HUES64 (cell line): ENCODE data around the gene SLITRK3.
"Not testable (repeated sequence)": the region's sequence is repeated elsewhere in the genome, so short reads cannot be mapped to it uniquely, and the experiment has no call there.

Source experiments
- H3K27ac ChIP-seq: 2 replicates; pipeline ENCODE4 v1.7.0; 2013; ENCODE audit warnings: low read depth, low read length, inconsistent platforms
- H3K27me3 ChIP-seq: 2 replicates; pipeline ENCODE4 v1.6.1; 2013; ENCODE audit warnings: mild to moderate bottlenecking, low read length; ENCODE audit not compliant: insufficient read depth
- H3K36me3 ChIP-seq: 2 replicates; pipeline ENCODE4 v1.6.1; 2013; ENCODE audit warnings: mild to moderate bottlenecking, low read length; ENCODE audit not compliant: insufficient read depth
- H3K4me1 ChIP-seq: 2 replicates; pipeline ENCODE4 v1.6.1; 2013; ENCODE audit warnings: mild to moderate bottlenecking, low read length, moderate library complexity; ENCODE audit not compliant: insufficient read depth
- H3K4me3 ChIP-seq: 2 replicates; pipeline ENCODE4 v1.5.1; 2013; ENCODE audit warnings: mild to moderate bottlenecking, low read length, moderate library complexity
- H3K9ac ChIP-seq: 2 replicates; pipeline ENCODE4 v1.6.1; 2013; ENCODE audit warnings: mild to moderate bottlenecking, low read depth, low read length
- H3K9me3 ChIP-seq: 2 replicates; pipeline ENCODE4 v1.6.1; 2013; ENCODE audit warnings: low read depth, low read length; ENCODE audit not compliant: insufficient read depth
- WGBS: fragments of 150-250, 120-280 bp; methylation state at CpG from one replicate; pipeline ENCODE4 v1.1.7; 2013; ENCODE audit warnings: missing lambda C conversion rate; 5-methylcytosine and 5-hydroxymethylcytosine counted together

Gene SLITRK3

DNA sequence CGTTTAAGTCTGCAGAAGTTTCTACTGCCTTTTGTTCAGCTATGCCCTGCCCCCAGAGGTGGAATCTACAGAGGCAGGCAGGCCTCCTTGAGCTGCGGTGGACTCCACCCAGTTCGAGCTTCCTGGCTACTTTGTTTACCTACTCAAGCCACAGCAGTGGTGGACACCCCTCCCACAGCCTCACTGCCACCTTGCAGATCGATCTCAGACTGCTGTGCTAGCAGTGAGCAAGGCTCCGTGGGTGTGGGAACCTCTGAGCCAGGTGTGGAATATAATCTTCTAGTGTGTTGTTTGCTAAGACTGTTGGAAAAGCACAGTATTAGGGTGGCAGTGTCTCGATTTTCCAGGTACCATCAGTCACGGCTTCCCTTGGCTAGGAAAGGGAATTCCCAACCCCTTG is 56.3 kb downstream of the SLITRK3 start:
- H3K36me3 ChIP-seq, H3K4me3 ChIP-seq, H3K4me1 ChIP-seq, H3K27me3 ChIP-seq, H3K27ac ChIP-seq, H3K9ac ChIP-seq, H3K9me3 ChIP-seq: not testable (repeated sequence)
- 87% methylated on average over 7 of the region's 7 CpGs for WGBS
